GM06990 (cell line): ENCODE results near the gene FLNB.

Experiments
- DNase-seq: peaks from one replicate; pipeline ENCODE4 v3.0.0-alpha.2; 2011; ENCODE audit not compliant: insufficient read length; ENCODE audit errors: extremely low read depth
- H3K27me3 ChIP-seq: replicated peaks from 2 replicates; pipeline ENCODE4 v1.6.0; 2011; ENCODE audit warnings: low read length; ENCODE audit not compliant: control insufficient read depth, insufficient read depth
- H3K36me3 ChIP-seq: 2 replicates; pipeline ENCODE4 v1.5.1; 2011; ENCODE audit warnings: low read length; ENCODE audit not compliant: control insufficient read depth, insufficient read depth
- H3K4me3 ChIP-seq: replicated peaks from 2 replicates; pipeline ENCODE4 v1.5.1; 2011; ENCODE audit warnings: low read depth, mild to moderate bottlenecking, control low read depth, low read length
- TF ChIP-seq, protein P1 (sequence below): IDR thresholded peaks from 2 replicates; pipeline ENCODE4 v1.5.1; 2011; ENCODE audit warnings: low read length, control low read depth, mild to moderate bottlenecking, inconsistent platforms; ENCODE audit not compliant: insufficient read depth, poor library complexity, severe bottlenecking

Gene FLNB

DNA sequence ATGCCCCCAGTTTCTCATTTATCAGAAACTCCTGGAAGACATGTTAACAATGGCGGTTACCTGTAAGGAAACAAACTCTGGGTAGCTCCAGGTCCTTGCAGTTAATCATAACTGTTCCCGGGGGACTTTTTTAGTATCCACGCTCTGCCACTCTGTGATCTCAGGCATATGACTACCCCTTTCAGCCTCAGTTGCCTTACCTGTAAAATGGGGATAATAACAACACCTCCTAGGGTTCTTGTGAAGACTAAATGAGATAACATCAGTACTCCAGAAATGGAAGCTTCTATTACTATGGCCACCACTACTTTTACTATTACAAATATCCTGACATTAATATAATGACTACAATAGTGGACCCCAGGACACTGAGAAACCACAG lies 7.1 kb upstream of the FLNB start:
- Histone ChIP-seq H3K27me3 (no peaks in the 10 kb centered on the region), H3K36me3 (no peaks in the 10 kb centered on the region), H3K4me3 (no peak overlapping the region)
- no peak for DNase-seq
- TF ChIP-seq, protein P1, sequence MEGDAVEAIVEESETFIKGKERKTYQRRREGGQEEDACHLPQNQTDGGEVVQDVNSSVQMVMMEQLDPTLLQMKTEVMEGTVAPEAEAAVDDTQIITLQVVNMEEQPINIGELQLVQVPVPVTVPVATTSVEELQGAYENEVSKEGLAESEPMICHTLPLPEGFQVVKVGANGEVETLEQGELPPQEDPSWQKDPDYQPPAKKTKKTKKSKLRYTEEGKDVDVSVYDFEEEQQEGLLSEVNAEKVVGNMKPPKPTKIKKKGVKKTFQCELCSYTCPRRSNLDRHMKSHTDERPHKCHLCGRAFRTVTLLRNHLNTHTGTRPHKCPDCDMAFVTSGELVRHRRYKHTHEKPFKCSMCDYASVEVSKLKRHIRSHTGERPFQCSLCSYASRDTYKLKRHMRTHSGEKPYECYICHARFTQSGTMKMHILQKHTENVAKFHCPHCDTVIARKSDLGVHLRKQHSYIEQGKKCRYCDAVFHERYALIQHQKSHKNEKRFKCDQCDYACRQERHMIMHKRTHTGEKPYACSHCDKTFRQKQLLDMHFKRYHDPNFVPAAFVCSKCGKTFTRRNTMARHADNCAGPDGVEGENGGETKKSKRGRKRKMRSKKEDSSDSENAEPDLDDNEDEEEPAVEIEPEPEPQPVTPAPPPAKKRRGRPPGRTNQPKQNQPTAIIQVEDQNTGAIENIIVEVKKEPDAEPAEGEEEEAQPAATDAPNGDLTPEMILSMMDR: no peak

DNA sequence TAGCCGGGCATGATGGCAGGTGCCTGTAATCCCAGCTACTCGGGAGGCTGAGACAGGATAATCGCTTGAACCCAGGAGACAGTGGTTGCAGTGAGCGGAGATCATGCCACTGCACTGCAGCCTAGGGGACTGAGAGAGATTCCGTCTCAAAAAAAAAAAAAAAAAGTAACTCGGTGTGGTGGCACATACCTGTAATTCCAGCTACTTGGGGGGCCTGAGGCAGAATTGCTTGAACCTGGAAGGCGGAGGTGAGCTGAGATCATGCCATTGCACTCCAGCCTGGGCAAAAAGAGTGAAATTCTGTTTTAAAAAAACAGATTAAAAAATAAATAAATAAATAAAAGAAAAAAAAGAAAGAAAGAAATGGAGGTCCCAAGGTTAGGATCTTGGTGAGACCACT lies 6.2 kb upstream of the FLNB start:
- TF ChIP-seq, protein P1: no peak
- Histone ChIP-seq H3K36me3 (no peaks in the 10 kb centered on the region), H3K27me3 (no peaks in the 10 kb centered on the region), H3K4me3 (no peak overlapping the region)
- no peak for DNase-seq

DNA sequence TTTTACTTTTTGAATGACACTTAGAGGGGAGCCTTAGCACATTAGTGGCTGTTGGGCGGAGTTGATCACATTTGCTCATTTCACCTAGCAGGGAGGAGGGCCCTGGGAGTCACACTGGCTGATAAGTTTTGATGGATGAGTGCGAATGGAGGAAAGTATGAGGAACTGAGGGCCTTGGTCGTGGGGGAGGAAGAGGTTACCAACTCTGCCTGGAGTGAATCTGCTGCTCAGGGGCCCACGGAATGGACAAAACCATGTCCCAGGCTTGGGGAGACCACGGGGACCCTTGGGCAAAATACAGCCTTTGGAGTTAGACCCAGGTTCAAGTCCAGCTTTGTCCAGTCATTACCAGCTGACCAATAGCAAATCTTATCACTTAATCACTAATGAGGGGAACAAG lies 5.1 kb upstream of the FLNB start:
- no peak for DNase-seq

DNA sequence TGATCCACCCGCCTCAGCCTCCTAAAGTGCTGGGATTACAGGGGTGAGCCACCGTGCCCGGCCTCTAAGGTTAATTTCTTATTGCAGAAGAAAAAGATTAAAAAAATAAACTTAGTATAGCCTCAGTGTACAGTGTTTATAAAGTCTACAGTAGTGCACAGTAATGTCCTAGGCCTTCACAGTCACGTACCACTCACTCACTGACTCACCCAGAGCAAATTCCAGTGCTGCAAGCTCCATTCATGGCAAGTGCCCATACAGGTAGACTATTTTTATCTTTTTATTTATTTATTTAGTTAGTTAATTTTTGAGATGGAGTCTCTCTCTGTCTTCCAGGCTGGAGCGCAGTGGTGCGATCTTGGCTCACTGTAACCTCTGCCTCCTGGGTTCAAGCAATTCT lies 3.2 kb upstream of the FLNB start:
- H3K36me3 ChIP-seq: no peaks in the 10 kb centered on the region
- H3K27me3 ChIP-seq: no peaks in the 10 kb centered on the region
- TF ChIP-seq, protein P1: no peak
- H3K4me3 ChIP-seq: no peak overlapping the region
- DNase-seq: no peak

More for the DNA sequence above, 5.1 kb upstream of the FLNB start:
- no peaks in the 10 kb centered on the region for H3K36me3 ChIP-seq
- H3K27me3 ChIP-seq: no peaks in the 10 kb centered on the region
- TF ChIP-seq, protein P1: no peak
- H3K4me3 ChIP-seq: no peak overlapping the region

DNA sequence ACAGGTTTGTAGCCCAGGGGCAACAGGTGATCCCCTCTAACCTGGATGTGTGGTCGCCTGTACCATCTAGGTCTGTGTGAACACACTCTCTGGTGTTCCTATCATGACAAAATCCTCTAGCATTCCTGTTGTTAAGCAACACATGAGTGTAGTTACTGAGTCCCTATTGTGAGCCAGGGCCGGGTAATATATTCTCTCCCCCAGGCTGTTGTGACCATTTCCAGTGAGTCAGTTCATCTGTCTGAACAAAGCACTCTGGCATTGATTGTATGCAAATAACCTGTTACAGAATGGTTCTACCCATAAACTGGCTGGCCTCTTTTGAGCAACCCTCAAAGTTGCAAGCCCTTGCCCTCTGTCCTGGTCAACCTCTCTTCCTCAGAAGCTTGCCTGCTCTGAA lies 2.6 kb upstream of the FLNB start:
- Histone ChIP-seq H3K36me3 (no peaks in the 10 kb centered on the region), H3K4me3 (no peak overlapping the region), H3K27me3 (no peaks in the 10 kb centered on the region)
- TF ChIP-seq, protein P1: no peak
- DNase-seq: no peak

DNA sequence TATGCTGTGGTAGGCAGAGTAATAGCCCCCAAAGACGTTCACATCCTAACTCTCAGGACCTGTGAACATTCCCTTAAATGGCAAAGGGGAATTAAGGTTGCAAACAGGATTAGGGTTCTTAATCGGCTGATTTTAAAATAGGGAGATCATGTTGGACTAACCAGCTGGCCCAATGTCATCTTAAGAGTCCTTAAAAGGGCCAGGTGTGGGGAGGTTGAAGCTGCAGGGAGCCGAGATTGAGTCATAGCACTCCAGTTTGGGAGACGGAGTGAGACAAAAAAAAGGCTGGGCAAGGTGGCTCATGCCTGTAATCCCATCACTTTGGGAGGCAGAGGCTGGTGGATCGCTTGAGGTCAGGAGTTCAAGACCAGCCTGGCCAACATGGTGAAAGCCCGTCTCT lies 1.6 kb upstream of the FLNB start:
- no peak for DNase-seq
- Histone ChIP-seq H3K4me3 (no peak overlapping the region), H3K36me3 (no peaks in the 10 kb centered on the region), H3K27me3 (no peaks in the 10 kb centered on the region)
- TF ChIP-seq, protein P1: no peak
